K562 (cell line): ENCODE measurements around the gene COX4I2. TPM values are rescaled to one million over a fixed set of nuclear protein-coding genes. Genes with fewer than 3 reads are reported as not detected.

Source experiments
- BRD9 ChIP-seq: fragments of 450-650 bp; IDR thresholded peaks from 2 replicates; pipeline ENCODE4 v1.6.1; 2018; ENCODE audit warnings: low read depth; ENCODE audit not compliant: partially characterized antibody
- CC2D1A ChIP-seq: fragments of 450-650 bp; IDR thresholded peaks from 2 replicates; pipeline ENCODE4 v1.6.1; 2017; ENCODE audit warnings: mild to moderate bottlenecking
- DMBX1 ChIP-seq: fragments of 250-450 bp; sonication (Bioruptor Pico); IDR thresholded peaks from 2 replicates; pipeline ENCODE4 v1.8.0; 2022; ENCODE audit warnings: inconsistent platforms, mild to moderate bottlenecking, moderate library complexity, borderline replicate concordance
- GATAD2A ChIP-seq: fragments of 450-650 bp; IDR thresholded peaks from 2 replicates; pipeline ENCODE4 v1.6.1; 2017
- ID3 ChIP-seq, 2 experiments: fragments of 250-450 bp in 1 of 2; fragments of 450-650 bp in 1 of 2; sonication (Bioruptor Pico) in 1 of 2; IDR thresholded peaks; 2 replicates each; pipeline versions ENCODE4 v1.6.1 to v1.8.0; 2016 to 2021; ENCODE audit warnings: mild to moderate bottlenecking in 2 of 2, moderate library complexity in 2 of 2, missing compliant biosample characterization in 1 of 2, missing genetic modification characterization in 1 of 2
- ILF3 ChIP-seq: fragments of 450-650 bp; IDR thresholded peaks from 2 replicates; pipeline ENCODE4 v1.6.1; 2018; ENCODE audit warnings: antibody characterized with exemption, mild to moderate bottlenecking, moderate library complexity, borderline replicate concordance
- KDM2B ChIP-seq: fragments of 250-450 bp; sonication (Bioruptor Pico); IDR thresholded peaks from 2 replicates; pipeline ENCODE4 v1.8.0; 2021; ENCODE audit warnings: mild to moderate bottlenecking, moderate library complexity
- MEF2D ChIP-seq: conservative IDR thresholded peaks from 2 replicates; pipeline ENCODE4 v1.6.1; 2016; ENCODE audit warnings: low read depth, missing genetic modification characterization, missing compliant biosample characterization
- NCOA4 ChIP-seq: fragments of 450-650 bp; IDR thresholded peaks from 2 replicates; pipeline ENCODE4 v1.6.1; 2018; ENCODE audit warnings: mild to moderate bottlenecking; ENCODE audit not compliant: partially characterized antibody
- NFE2 ChIP-seq: IDR thresholded peaks from 2 replicates; pipeline ENCODE4 v1.6.1; 2014; ENCODE audit warnings: antibody characterized with exemption, low read depth
- PCBP1 ChIP-seq: fragments of 200-400 bp; formaldehyde crosslinking; IDR thresholded peaks from 2 replicates; pipeline ENCODE4 v1.6.1; 2018; ENCODE audit warnings: mild to moderate bottlenecking, low read depth, low read length; ENCODE audit not compliant: poor library complexity, severe bottlenecking
- SAFB ChIP-seq: fragments of 200-400 bp; formaldehyde crosslinking; IDR thresholded peaks from 2 replicates; pipeline ENCODE4 v1.6.1; 2017; ENCODE audit warnings: low read depth, low read length, borderline replicate concordance
- SIRT6 ChIP-seq: IDR thresholded peaks from one replicate; pipeline ENCODE4 v1.6.1; 2012; ENCODE audit warnings: low read depth, mild to moderate bottlenecking, control low read depth, inconsistent platforms, low read length, moderate library complexity
- SRSF9 ChIP-seq: fragments of 200-400 bp; formaldehyde crosslinking; IDR thresholded peaks from 2 replicates; pipeline ENCODE4 v1.6.1; 2017; ENCODE audit warnings: low read depth, low read length, borderline replicate concordance
- TEAD1 ChIP-seq, 2 experiments: fragments of 450-650 bp in 1 of 2; sonication (generic) in 1 of 2; formaldehyde crosslinking; IDR thresholded peaks; 2 replicates each; pipeline versions ENCODE4 v1.4.0 to v1.8.0; 2020 to 2022; ENCODE audit warnings: mild to moderate bottlenecking in 2 of 2, missing genetic modification reagents in 1 of 2
- ZNF224 ChIP-seq: sonication (generic); formaldehyde crosslinking; IDR thresholded peaks from 2 replicates; pipeline ENCODE4 v1.8.0; 2022; ENCODE audit warnings: mild to moderate bottlenecking, missing genetic modification reagents
- ZNF23 ChIP-seq: fragments of 250-450 bp; sonication (Bioruptor Pico); IDR thresholded peaks from 2 replicates; pipeline ENCODE4 v1.4.0; 2020; ENCODE audit warnings: mild to moderate bottlenecking
- ZNF384 ChIP-seq: IDR thresholded peaks from 2 replicates; pipeline ENCODE4 v1.6.1; 2012; ENCODE audit warnings: low read depth, low read length, improper control_type of control experiment
- ZNF75A ChIP-seq: fragments of 450-650 bp; formaldehyde crosslinking; IDR thresholded peaks from 2 replicates; pipeline ENCODE4 v1.4.0; 2020; ENCODE audit warnings: mild to moderate bottlenecking
- polyA plus RNA-seq, 8 experiments: library from polyadenylated mRNA; depleted of rRNA in 4 of 8; stranded (reverse) in 5 of 8; unstranded in 3 of 8; fragments of >200 nt; fragmentation: Nextera tagmentation in 2 of 8; fragmentation: Illumina TruSeq in 1 of 8; extraction: Ambion mirVana in 2 of 8; extraction: Trizol in 1 of 8; gene quantifications; 2 replicates each; pipeline versions ENCODE4 v1.2.1 to v1.2.3, GENCODE V29; 2011 to 2014; ENCODE audit warnings: inconsistent platforms in 1 of 8, missing spikeins in 1 of 8
- total RNA-seq, 7 experiments: library from RNA; depleted of rRNA in 6 of 7; stranded (reverse); fragments of >200 nt in 6 of 7; fragmentation: Illumina TruSeq in 2 of 7; extraction: Trizol in 2 of 7; gene quantifications; 2 replicates each; pipeline versions ENCODE4 v1.2.1 to v1.2.3, GENCODE V29; 2011 to 2021; ENCODE audit warnings: low replicate concordance in 1 of 7
- TF ChIP-seq, protein P1 (sequence below): fragments of 250-450 bp; sonication (Bioruptor Pico); IDR thresholded peaks from 2 replicates; pipeline ENCODE4 v1.4.0; 2020
- TF ChIP-seq, protein P2 (sequence below), 2 experiments: fragments of 450-650 bp in 1 of 2; sonication (generic) in 1 of 2; formaldehyde crosslinking; conservative IDR thresholded peaks; 2 replicates each; pipeline versions ENCODE4 v1.4.0 to v1.8.1; 2020 to 2022; ENCODE audit warnings: mild to moderate bottlenecking in 1 of 2, missing genetic modification reagents in 1 of 2

Gene COX4I2
- total and polyA plus RNA-seq, 9 of the 15 experiments (the other 6 are each of a cell fraction or from before 2014, with no cell fraction given), result not detected

DNA sequence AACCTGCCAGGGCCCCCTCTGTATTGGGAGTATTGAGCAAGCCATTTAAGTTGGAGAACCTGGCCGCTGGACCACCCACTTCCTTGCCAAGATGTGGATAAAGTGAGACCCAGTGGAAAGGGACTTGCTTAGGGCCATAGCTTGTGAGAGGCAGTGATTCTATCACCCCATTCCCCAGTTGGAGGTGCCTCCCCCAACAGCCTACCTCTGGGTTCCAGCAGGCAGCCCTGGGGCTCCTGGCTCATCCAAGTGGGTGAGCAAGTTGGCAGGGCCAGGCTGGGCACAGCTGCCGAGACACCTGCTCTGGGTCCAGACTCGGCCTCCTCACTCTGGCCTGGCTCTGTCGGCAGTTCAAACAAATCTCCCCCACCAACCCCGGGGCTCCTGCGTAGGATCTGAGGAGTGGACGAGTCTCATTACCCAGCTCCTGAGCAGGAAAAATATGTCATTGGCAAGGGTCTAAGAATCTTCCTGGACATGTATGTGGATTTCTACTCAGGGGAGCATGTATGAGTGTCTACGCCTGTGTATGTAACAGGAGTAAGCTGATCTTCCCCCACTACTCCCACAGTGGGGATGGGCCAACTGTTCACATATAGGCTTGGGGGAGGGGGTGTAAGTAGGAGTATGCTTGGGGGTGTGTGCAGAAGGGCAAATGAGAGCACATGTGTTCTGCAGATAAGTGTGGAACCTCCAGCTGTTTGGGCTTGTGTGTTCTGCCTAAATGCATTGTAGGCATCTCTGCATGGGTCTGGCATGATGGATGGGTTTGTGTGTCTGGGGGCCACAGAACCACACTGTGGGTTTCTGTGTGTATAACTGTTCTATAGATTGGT, 30.7 kb upstream of the COX4I2 start (continued):
- TF ChIP-seq ZNF75A (no peak), BRD9 (peak; percentile 41), TEAD1 (CRISPR knock-in tag; IDR thresholded peaks at IDR 0.05) (peak in 1 of 2 experiments; percentile 55; a peak in 1 of 4 replicates), SAFB (no peak), MEF2D (tag) (no peak), ZNF224 (no peak), DMBX1 (CRISPR knock-in tag) (no peak), ID3 (CRISPR knock-in tag; IDR thresholded peaks at IDR 0.05) (no peak), ID3 (tag; IDR thresholded peaks at IDR 0.05) (peak; percentile 70; the same call in 1 of the 2 replicates), ILF3 (0 out of 2 replicates have a peak, but pooled peaks have one; percentile 12), PCBP1 (no peak), ZNF384 (no peak), SRSF9 (no peak), CC2D1A (peak; percentile 56; the same call in 1 of the 2 replicates), GATAD2A (peak; percentile 52; the same call in 1 of the 2 replicates), SIRT6 (peak; percentile 87), KDM2B (no peak), ZNF23 (CRISPR knock-in tag) (no peak), NCOA4 (no peak), NFE2 (no peak)
- TF ChIP-seq, protein P1, sequence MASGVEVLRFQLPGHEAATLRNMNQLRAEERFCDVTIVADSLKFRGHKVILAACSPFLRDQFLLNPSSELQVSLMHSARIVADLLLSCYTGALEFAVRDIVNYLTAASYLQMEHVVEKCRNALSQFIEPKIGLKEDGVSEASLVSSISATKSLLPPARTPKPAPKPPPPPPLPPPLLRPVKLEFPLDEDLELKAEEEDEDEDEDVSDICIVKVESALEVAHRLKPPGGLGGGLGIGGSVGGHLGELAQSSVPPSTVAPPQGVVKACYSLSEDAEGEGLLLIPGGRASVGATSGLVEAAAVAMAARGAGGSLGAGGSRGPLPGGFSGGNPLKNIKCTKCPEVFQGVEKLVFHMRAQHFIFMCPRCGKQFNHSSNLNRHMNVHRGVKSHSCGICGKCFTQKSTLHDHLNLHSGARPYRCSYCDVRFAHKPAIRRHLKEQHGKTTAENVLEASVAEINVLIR (CRISPR knock-in tag), result no peak
- TF ChIP-seq, protein P2, sequence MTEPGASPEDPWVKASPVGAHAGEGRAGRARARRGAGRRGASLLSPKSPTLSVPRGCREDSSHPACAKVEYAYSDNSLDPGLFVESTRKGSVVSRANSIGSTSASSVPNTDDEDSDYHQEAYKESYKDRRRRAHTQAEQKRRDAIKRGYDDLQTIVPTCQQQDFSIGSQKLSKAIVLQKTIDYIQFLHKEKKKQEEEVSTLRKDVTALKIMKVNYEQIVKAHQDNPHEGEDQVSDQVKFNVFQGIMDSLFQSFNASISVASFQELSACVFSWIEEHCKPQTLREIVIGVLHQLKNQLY (CRISPR knock-in tag; conservative IDR thresholded peaks at IDR 0.05), result no peak
